HPDE6-E6E7 (cell line): ENCODE measurements around the gene DIS3L2.
"Not testable (repeated sequence)": the region's sequence is repeated elsewhere in the genome, so short reads cannot be mapped to it uniquely, and the experiment has no call there.

ENCODE experiments used
- DNase-seq: peaks from one replicate; pipeline ENCODE4 v3.0.0; 2011; ENCODE audit warnings: missing footprints; ENCODE audit errors: extremely low spot score

The DIS3L2 gene

DNA sequence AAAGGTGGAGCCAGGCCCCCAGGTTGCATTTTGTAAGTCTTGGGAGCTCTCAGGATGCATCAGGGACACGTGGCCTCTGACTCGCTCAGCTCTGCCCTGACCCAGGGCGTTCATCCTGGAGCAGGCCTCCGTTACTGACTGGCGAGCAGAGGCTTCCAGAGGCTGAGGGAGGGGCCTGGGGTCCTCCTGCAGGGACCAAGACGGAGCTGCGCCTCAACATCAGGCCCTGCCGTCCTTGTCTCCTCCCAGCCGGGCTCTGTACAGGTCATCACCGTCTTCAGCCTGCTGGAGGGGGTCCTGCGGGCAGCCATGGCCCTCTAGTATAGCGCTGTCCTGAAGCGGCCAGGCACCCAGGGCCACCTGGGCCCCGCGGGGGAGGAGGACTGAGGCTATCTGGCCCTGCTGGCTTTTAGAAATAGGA, 406.8 kb downstream of the DIS3L2 start:
- DNase-seq = no peak

GRCh38 chr2:232369126-232369951, 407.8 kb downstream of the DIS3L2 start:
- no peak for DNase-seq

DNA sequence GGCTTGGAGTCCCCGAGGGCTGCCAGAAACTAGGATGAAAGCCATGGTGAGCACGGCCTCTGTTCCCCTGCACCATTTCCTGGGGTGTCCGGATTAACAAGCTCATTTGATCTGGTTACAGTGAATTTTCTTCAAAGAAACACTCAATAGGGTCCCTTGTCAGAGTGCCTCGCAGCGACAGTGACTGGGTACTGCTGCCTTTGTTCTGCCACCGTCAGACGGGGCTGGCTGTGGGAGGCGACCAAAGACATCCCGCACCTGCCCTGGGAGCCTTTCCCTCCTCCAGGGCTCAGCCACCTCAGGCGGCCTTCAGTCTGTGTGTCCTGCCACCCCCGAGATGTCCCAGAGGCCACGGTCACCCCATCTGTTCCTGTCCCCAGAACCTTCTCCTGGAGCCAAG, 408.5 kb downstream of the DIS3L2 start:
- not testable (repeated sequence) for DNase-seq

GRCh38 chr2:232372231-232373208, 411.0 kb downstream of the DIS3L2 start:
- no peak for DNase-seq

DNA sequence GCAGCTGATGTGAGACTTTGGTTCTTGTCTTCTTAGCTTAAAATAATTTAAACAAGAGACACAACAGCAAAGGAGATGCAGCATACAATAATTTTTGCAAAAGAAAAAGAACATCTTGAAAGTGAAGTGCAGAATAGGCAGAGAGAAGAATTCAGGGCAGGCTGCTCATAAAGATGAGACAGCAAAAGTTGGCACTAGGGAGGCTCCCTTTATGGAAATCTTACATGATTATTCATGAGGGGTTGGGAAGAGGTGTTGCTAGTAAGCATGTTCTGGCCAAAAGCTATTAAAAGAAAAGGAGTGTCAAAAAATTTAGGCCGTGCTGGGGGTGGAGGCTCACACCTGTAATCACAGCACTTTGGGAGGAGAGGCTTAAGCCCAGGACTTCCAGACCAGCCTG, 412.8 kb downstream of the DIS3L2 start:
- no peak for DNase-seq

DNA sequence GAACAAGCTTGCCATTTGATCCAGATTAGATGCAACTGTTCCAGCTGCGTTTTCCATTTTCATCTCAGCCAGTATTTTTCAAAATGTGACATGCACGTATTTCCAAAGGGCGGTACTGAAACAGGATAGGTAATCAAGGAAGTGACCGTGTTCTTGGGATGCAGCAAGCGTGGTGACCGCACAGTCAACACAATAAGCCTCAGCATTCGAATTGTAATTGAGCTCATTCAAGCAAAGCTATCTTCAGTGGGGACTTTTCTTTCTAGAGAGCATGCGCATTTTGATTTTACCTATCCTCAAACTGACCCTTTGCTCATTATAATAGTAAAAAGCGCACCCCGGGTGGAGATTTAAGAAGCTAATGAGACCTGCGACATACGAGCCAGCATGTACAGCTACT, 413.7 kb downstream of the DIS3L2 start:
- no peak for DNase-seq

GRCh38 chr2:232376260-232376659, 414.7 kb downstream of the DIS3L2 start:
- no peak for DNase-seq

DNA sequence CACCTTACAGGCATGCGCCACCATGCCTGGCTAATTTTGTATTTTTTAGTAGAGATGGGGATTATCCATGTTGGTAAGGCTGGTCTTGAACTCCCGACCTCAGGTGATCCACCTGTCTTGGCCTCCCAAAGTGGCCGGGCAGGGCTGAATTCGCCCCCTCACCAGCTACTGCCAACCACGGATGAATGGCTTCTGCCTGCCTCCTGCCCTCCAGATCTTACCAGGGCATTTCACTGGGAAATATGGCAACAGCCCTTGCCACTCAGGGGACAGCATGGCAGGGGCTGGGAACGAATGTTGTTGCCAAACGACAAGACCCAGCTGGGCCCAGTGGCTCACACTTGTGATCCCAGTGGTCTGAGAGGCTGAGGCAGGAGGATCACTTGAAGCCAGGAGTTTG, 415.2 kb downstream of the DIS3L2 start:
- no peak for DNase-seq

DNA sequence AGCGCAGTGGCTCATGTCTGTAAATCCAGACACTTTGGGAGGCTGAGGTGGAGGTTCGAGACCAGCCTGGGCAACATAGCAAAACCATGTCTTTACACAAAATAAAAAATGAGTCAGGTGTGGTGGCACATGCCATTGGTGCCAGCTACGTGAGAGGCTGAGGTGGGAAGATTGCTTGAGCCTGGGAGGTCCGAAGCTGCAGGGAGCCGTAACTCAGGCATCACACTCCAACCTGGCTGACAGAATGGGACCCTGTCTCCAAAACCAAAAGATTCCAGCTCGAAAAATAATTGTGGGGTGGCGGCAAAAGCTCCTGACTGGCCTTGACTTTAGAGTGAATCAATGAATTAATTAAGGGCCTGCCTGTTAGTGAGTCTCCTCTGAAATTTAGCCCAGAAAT, 415.8 kb downstream of the DIS3L2 start:
- DNase-seq = no peak

DNA sequence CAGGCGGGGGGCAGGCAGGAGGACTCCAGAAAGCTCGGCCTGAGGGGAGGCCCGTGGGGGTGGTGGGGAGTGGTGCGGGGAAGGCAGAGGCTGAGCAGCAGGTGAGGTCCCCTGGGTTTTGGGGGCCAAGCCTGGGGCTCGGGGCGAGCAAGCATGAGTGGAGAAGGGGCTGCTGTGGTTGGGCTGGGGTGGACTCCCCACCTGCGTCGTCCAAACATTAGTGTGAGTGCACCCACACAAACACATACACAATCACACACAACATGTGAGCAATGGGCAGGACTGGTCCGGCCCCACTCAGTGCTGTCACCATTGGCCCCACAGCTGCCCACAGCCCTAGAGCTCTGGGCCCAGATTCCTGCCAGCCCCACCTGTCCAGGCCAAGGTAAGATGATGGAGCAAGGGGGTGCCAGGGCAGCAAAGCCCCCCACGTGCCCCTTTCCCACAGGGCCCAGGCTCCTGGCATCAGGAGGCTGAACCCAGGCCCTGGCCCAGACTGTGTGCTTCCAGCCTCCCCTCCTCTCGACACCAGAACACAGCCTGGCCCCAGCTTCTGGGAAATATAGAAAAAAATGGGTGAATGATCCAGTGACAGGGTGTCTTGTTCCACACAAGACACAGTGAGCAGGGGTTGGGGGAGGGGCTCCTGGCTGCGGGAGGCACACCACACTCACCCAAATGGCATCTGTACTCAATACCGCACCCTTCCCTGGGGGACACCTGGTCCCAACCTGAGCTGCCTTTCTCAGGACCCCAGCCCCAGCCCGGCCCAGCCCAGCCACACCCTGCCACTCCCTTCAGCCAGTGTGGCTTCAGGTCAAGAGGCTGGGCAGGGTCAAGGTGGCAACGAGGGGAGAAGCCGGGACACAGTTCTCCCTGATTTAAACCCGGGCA, 416.6 kb downstream of the DIS3L2 start:
- no peak for DNase-seq

DNA sequence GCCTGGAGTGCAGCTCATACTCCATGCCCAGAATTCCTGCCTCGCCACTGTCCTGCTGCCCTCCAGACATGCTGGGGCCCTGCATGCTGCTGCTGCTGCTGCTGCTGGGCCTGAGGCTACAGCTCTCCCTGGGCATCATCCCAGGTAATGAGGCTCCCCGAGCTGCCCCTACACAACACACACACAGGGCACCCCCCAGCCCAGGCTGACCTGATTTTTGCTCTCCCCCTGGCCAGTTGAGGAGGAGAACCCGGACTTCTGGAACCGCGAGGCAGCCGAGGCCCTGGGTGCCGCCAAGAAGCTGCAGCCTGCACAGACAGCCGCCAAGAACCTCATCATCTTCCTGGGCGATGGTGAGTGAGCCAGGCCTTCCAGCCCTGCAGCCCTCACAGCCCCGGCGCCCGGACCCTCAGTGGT, 417.2 kb downstream of the DIS3L2 start, which contains the start of gene ALPP:
ALPP (plus strand) TSS at position 17 of the 417 bp plus-strand sequence; CDS start at position 69, 52 bp downstream.
- DNase-seq = not testable (repeated sequence)

GRCh38 chr2:232379610-232380590, 418.4 kb downstream of the DIS3L2 start:
- not testable (repeated sequence) for DNase-seq

- DNase-seq = not testable (repeated sequence)
These were observed 419.9 kb downstream of the DIS3L2 start for GRCh38 chr2:232381204-232382031.

DNA sequence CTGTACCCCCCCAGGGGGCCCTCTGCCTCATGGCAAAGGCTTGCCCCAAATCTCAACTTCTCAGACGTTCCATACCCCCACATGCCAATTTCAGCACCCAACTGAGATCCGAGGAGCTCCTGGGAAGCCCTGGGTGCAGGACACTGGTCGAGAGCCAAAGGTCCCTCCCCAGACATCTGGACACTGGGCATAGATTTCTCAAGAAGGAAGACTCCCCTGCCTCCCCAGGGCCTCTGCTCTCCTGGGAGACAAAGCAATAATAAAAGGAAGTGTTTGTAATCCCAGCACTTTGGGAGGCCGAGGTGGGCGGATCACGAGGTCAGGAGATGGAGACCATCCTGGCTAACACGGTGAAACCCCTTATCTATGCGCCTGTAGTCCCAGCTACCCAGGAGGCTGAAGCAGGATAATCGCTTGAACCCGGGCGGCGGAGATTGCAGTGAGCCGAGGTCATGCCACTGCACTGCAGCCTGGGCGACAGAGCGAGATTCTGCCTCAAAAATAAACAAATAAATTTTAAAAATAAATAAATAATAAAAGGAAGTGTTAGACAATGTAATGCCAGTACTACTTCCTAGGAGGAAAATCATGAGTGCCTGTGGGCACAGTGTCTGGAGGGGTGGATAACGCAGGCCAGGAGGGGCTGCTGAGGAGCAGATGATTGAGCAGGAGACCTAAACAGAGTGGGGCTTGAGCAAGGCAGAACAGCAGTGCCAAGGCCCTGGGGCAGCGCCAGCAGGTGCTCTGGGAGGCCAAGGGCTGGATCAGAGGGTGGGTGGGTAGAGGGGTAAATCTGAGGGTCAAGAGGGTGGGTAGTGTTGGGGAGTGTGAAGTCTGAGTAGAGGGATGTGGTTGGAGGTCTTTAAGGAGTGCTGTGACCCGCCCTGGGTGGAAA, 421.1 kb downstream of the DIS3L2 start:
- no peak for DNase-seq

- no peak for DNase-seq
These were observed 423.0 kb downstream of the DIS3L2 start for GRCh38 chr2:232384466-232384865.

GRCh38 chr2:232385058-232385457, 423.5 kb downstream of the DIS3L2 start:
- not testable (repeated sequence) for DNase-seq

- DNase-seq = no peak
These were observed 424.4 kb downstream of the DIS3L2 start for GRCh38 chr2:232385660-232386489.

GRCh38 chr2:232386490-232386739, 424.9 kb downstream of the DIS3L2 start:
- DNase-seq = no peak
